Endothelial cell of umbilical vein (primary cell): ENCODE measurements around the gene ATG10. TPM values are rescaled to one million over a fixed set of nuclear protein-coding genes. Genes with fewer than 3 reads are reported as not detected.
"Not testable (repeated sequence)": the region's sequence is repeated elsewhere in the genome, so short reads cannot be mapped to it uniquely, and the experiment has no call there.

Source experiments
- BruUV-seq: library from RNA; stranded (reverse); fragments of 400-500 nt; replicated peaks from 2 replicates; lab custom pipeline; 2021; lab: Mats Ljungman, UMichigan
- CTCF ChIA-PET: fragments of 300-600, 350-600 bp; sonication (Branson Sonifier 250); formaldehyde crosslinking; loops from one replicate; lab custom pipeline; 2021; ENCODE audit warnings: antibody characterized with exemption, inconsistent platforms; lab: Charles Lee
- POLR2A ChIA-PET: fragments of 300-600, 350-600 bp; sonication (Branson Sonifier 250); formaldehyde crosslinking; loops from one replicate; lab custom pipeline; 2021; ENCODE audit warnings: antibody characterized with exemption, inconsistent platforms; lab: Charles Lee
- DNase-seq: peaks from one replicate; pipeline ENCODE4 v3.0.0-alpha.2; 2011; ENCODE audit warnings: low read depth, low spot score
- FAIRE-seq: peaks from 2 replicates; lab custom pipeline; 2011; peaks lifted over from hg19 to GRCh38; lab: Jason Lieb, UNC
- H2AFZ ChIP-seq: 2 replicates; pipeline ENCODE4 v1.6.0; 2012; ENCODE audit warnings: low read depth, low read length, control low read depth, inconsistent platforms
- H3K27ac ChIP-seq: 2 replicates; pipeline ENCODE4 v1.5.1; 2011; ENCODE audit warnings: low read depth, mild to moderate bottlenecking, control low read depth, low read length, moderate library complexity; ENCODE audit not compliant: insufficient read depth
- H3K27me3 ChIP-seq, 2 experiments: 2 replicates each; pipeline versions ENCODE4 v1.6.0 to v1.6.1; 2011; ENCODE audit warnings: low read length in 2 of 2, mixed read lengths in 1 of 2; ENCODE audit not compliant: control insufficient read depth in 2 of 2, insufficient read depth in 2 of 2
- H3K36me3 ChIP-seq, 2 experiments: 2 replicates in 1 of 2; 3 replicates in 1 of 2; pipeline ENCODE4 v1.5.1; 2011; ENCODE audit warnings: low read length in 2 of 2, mild to moderate bottlenecking in 1 of 2, moderate library complexity in 1 of 2; ENCODE audit not compliant: control insufficient read depth in 2 of 2, insufficient read depth in 2 of 2; ENCODE audit errors: extremely low read depth in 1 of 2
- H3K4me1 ChIP-seq: 3 replicates; pipeline ENCODE4 v1.5.1; 2011; ENCODE audit warnings: mild to moderate bottlenecking, low read length; ENCODE audit not compliant: control insufficient read depth, insufficient read depth; ENCODE audit errors: extremely low read depth
- H3K4me2 ChIP-seq: 2 replicates; pipeline ENCODE4 v1.6.1; 2011; ENCODE audit warnings: low read length, control low read depth, mixed read lengths; ENCODE audit not compliant: insufficient read depth
- H3K4me3 ChIP-seq, 3 experiments: fragments of 200-600 bp in 1 of 3; sonication (generic), shearing (Covaris generic) in 1 of 3; replicated peaks in 1 of 3; 2 replicates each; pipeline ENCODE4 v1.5.1; 2011 to 2016; ENCODE audit warnings: control low read depth in 3 of 3, low read length in 3 of 3, mild to moderate bottlenecking in 2 of 3, inconsistent platforms in 1 of 3, low read depth in 1 of 3, moderate library complexity in 1 of 3; ENCODE audit not compliant: insufficient read depth in 1 of 3
- H3K79me2 ChIP-seq: 2 replicates; pipeline ENCODE4 v1.6.0; 2012; ENCODE audit warnings: low read length, inconsistent platforms; ENCODE audit not compliant: control insufficient read depth, insufficient read depth
- H3K9ac ChIP-seq: replicated peaks from 2 replicates; pipeline ENCODE3; 2011; ENCODE audit warnings: low read length, control low read depth; ENCODE audit not compliant: insufficient read depth; ENCODE audit errors: extremely low read depth
- H3K9me1 ChIP-seq: replicated peaks from 3 replicates; pipeline ENCODE4 v1.6.0; 2011; ENCODE audit warnings: mild to moderate bottlenecking, low read length; ENCODE audit not compliant: control insufficient read depth, insufficient read depth; ENCODE audit errors: extremely low read depth
- H3K9me3 ChIP-seq: replicated peaks from 2 replicates; pipeline ENCODE4 v1.5.1; 2012; ENCODE audit warnings: low read length, inconsistent platforms; ENCODE audit not compliant: control insufficient read depth, insufficient read depth
- H4K20me1 ChIP-seq: replicated peaks from 2 replicates; pipeline ENCODE3; 2011; ENCODE audit warnings: mild to moderate bottlenecking, low read length; ENCODE audit not compliant: control insufficient read depth, insufficient read depth; ENCODE audit errors: extremely low read depth
- FOS ChIP-seq: IDR thresholded peaks from 2 replicates; pipeline ENCODE4 v1.6.1; 2011; ENCODE audit warnings: mild to moderate bottlenecking, low read length, moderate library complexity, borderline replicate concordance; ENCODE audit not compliant: insufficient read depth
- GATA2 ChIP-seq: IDR thresholded peaks from 2 replicates; pipeline ENCODE4 v1.7.0; 2011; ENCODE audit warnings: low read depth, mild to moderate bottlenecking, moderate library complexity, mixed read lengths, low read length; ENCODE audit not compliant: insufficient read length, insufficient read depth
- MYC ChIP-seq: IDR thresholded peaks from one replicate; pipeline ENCODE4 v1.6.1; 2011; ENCODE audit warnings: mild to moderate bottlenecking, low read depth, low read length
- POLR2A ChIP-seq: IDR thresholded peaks from 2 replicates; pipeline ENCODE4 v1.6.1; 2012; ENCODE audit warnings: low read depth, mild to moderate bottlenecking, control low read depth, low read length
- POLR2AphosphoS5 ChIP-seq: IDR thresholded peaks from 2 replicates; pipeline ENCODE4 v1.6.1; 2012; ENCODE audit warnings: low read depth, mild to moderate bottlenecking, control low read depth, low read length, moderate library complexity; ENCODE audit not compliant: insufficient read depth
- dilution Hi-C: fragments of 300-500 bp; cut with MboI; formaldehyde crosslinking; loops from one replicate; pipeline ENCODE4 v1.15.0; 2019; ENCODE audit warnings: low sequenced_read_pairs; ENCODE audit not compliant: extremely low pct_ligation_motif_present
- intact Hi-C: fragments of 100-400 bp; cut with micrococcal nuclease; formaldehyde crosslinking; loops from one replicate; pipeline ENCODE4 v1.10.0; 2022
- polyA plus RNA-seq, 4 experiments: library from polyadenylated mRNA; depleted of rRNA in 3 of 4; stranded (reverse) in 3 of 4; unstranded in 1 of 4; fragments of >200 nt; gene quantifications; 2 replicates each; pipeline versions ENCODE4 v1.2.1 to v1.2.3, GENCODE V29; 2011 to 2012; ENCODE audit warnings: missing spikeins in 1 of 4
- total RNA-seq: library from RNA; stranded (reverse); gene quantifications from 2 replicates; pipeline ENCODE4 v1.2.3, GENCODE V29; 2021
- TF ChIP-seq, protein P1 (sequence below), 2 donors: IDR thresholded peaks; 1 replicate in 1 of 2; 2 replicates in 1 of 2; pipeline ENCODE4 v1.5.1; 2011; ENCODE audit warnings: low read length in 2 of 2, mild to moderate bottlenecking in 2 of 2, moderate library complexity in 2 of 2, control low read depth in 1 of 2, inconsistent platforms in 1 of 2, low read depth in 1 of 2; ENCODE audit not compliant: insufficient read depth in 1 of 2; ENCODE audit errors: extremely low read depth in 1 of 2

ATG10 gene
- total and polyA plus RNA-seq, 2 donors (not counting 3 experiments of a cell fraction or from before 2014, with no cell fraction given): 1.6 to 3.9 TPM

DNA sequence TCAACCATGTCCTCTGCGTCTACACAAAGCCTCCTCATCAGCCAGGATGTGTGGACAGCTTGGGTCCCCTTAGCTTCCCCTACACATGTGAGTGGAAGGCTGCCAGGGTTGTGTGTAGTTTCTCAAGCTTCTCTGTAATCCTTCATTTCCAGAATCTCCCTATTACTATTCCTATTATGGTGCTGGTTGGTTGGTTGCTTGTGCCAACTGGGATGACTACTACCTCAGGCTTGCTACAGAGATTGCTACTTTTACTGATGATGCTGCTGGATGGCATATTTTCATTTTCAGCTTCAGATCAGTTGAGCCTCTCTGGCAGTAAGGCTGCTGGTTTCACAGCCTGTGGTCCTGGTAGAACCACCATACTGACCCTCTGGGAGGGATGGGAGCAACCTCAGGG is 39.9 kb downstream of the ATG10 start:
- dilution Hi-C loops: no loop called here
- intact Hi-C loops: no loop called here
- TF ChIP-seq POLR2A (no peak), MYC (no peak), FOS (no peak), GATA2 (no peak), POLR2AphosphoS5 (no peak)
- TF ChIP-seq, protein P1, sequence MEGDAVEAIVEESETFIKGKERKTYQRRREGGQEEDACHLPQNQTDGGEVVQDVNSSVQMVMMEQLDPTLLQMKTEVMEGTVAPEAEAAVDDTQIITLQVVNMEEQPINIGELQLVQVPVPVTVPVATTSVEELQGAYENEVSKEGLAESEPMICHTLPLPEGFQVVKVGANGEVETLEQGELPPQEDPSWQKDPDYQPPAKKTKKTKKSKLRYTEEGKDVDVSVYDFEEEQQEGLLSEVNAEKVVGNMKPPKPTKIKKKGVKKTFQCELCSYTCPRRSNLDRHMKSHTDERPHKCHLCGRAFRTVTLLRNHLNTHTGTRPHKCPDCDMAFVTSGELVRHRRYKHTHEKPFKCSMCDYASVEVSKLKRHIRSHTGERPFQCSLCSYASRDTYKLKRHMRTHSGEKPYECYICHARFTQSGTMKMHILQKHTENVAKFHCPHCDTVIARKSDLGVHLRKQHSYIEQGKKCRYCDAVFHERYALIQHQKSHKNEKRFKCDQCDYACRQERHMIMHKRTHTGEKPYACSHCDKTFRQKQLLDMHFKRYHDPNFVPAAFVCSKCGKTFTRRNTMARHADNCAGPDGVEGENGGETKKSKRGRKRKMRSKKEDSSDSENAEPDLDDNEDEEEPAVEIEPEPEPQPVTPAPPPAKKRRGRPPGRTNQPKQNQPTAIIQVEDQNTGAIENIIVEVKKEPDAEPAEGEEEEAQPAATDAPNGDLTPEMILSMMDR (IDR thresholded peaks at IDR 0.05; ENCODE audit: extremely low read depth in 1 of 2, insufficient read depth in 1 of 2, low read depth in 1 of 2, low read length in 2 of 2): no peak
- H2AFZ ChIP-seq: no peak overlapping the region
- no peak for DNase-seq
- no peak overlapping the region for H3K4me2 ChIP-seq
- no peaks in the 10 kb centered on the region for H4K20me1 ChIP-seq
- no TSS peak for BruUV-seq
- no peak overlapping the region for H3K4me3 ChIP-seq
- FAIRE-seq: no peak
- no peaks in the 10 kb centered on the region for H3K9me3 ChIP-seq
- H3K4me1 ChIP-seq: no peaks in the 10 kb centered on the region
- no peak overlapping the region for H3K27ac ChIP-seq
- ChIA-PET POLR2A (no interaction called here), CTCF (no interaction called here)
- no peaks in the 10 kb centered on the region for H3K27me3 ChIP-seq
- no peaks in the 10 kb centered on the region for H3K79me2 ChIP-seq
- no peak overlapping the region for H3K9ac ChIP-seq
- H3K36me3 ChIP-seq: no peaks in the 10 kb centered on the region
- H3K9me1 ChIP-seq: no peaks in the 10 kb centered on the region

DNA sequence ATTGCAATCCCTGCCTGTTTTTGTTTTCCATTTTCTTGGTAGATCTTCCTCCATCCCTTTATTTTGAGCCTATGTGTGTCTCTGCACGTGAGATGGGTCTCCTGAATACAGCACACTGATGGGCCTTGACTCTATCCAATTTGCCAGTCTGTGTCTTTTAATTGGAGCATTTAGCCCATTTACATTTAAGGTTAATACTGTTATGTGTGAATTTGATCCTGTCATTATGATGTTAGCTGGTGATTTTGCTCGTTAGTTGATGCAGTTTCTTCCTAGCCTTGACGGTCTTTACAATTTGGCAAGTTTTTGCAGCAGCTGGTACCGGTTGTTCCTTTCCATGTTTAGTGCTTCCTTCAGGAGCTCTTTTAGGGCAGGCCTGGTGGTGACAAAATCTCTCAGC is 42.8 kb downstream of the ATG10 start:
- CTCF ChIA-PET: interaction anchor here (1.2 kb wide), 1 partner anchor 8 kb away, joined by 3 read pairs; no protein-coding TSS in a partner anchor
- H3K27ac ChIP-seq, dilution Hi-C loops, FAIRE-seq, BruUV-seq, H3K36me3 ChIP-seq, H2AFZ ChIP-seq, H3K4me2 ChIP-seq, H3K9me1 ChIP-seq, intact Hi-C loops, DNase-seq, H3K79me2 ChIP-seq, H3K4me1 ChIP-seq, H3K9ac ChIP-seq, H3K4me3 ChIP-seq, H4K20me1 ChIP-seq, H3K9me3 ChIP-seq, POLR2A ChIA-PET, H3K27me3 ChIP-seq: not testable (repeated sequence)
